ENCODE measurements around the gene ERAP2. TPM values are rescaled to one million over a fixed set of nuclear protein-coding genes. Genes with fewer than 3 reads are reported as not detected.

The ERAP2 gene
- total and polyA plus RNA-seq, 2 of the 13 experiments (the other 11 are each of a cell fraction or from before 2014, with no cell fraction given): 12.8 to 16.6 TPM

DNA sequence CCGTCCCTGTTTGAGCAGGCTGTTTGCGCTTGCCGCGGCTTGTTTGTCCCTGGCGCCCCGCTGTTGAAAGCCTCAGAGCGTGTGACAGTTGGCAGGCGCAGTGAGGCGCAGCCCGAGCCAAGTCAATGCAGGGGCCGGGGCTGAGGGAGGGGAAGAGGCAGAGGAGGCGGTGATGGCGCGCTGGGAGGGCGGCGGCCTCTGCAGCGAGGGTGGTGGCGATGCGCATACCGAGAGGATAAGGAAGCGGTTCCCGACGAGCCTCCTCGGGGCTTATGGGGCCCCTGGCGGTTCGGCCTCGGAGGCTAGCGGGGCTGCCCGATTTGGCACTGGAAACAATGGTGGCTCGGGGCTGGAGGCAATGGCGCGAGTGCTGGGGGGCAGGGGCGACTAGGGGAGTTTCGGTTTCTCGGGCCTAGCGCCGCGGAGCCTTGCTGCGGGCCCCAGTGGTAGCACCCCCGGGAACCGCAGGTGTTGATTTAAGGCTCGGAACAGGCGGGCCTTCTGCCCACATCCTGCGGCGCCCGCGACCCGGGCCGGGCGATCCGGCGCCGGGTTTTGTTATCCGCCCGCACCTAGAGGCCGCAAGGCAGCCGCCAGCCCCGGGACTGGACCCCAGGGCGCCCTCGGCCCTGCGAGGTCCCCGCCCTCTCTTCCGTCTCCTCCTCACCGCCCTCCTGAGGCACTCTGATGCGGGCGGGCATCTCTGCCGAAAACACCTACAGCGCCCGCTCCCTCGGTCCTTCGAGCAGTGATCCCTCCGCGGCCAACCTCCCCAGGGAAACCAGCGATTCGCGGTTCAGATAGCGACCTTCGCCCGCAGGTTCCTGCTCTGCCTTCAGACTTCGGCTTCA lies 58.6 kb downstream of the ERAP2 start (continued):
- TF ChIP-seq, protein P1, sequence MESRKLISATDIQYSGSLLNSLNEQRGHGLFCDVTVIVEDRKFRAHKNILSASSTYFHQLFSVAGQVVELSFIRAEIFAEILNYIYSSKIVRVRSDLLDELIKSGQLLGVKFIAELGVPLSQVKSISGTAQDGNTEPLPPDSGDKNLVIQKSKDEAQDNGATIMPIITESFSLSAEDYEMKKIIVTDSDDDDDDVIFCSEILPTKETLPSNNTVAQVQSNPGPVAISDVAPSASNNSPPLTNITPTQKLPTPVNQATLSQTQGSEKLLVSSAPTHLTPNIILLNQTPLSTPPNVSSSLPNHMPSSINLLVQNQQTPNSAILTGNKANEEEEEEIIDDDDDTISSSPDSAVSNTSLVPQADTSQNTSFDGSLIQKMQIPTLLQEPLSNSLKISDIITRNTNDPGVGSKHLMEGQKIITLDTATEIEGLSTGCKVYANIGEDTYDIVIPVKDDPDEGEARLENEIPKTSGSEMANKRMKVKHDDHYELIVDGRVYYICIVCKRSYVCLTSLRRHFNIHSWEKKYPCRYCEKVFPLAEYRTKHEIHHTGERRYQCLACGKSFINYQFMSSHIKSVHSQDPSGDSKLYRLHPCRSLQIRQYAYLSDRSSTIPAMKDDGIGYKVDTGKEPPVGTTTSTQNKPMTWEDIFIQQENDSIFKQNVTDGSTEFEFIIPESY (CRISPR knock-in tag; IDR thresholded peaks at IDR 0.05): no peak
- TF ChIP-seq, protein P2, sequence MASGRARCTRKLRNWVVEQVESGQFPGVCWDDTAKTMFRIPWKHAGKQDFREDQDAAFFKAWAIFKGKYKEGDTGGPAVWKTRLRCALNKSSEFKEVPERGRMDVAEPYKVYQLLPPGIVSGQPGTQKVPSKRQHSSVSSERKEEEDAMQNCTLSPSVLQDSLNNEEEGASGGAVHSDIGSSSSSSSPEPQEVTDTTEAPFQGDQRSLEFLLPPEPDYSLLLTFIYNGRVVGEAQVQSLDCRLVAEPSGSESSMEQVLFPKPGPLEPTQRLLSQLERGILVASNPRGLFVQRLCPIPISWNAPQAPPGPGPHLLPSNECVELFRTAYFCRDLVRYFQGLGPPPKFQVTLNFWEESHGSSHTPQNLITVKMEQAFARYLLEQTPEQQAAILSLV (CRISPR knock-in tag; IDR thresholded peaks at IDR 0.05; ENCODE audit: borderline replicate concordance): no peak
- TF ChIP-seq ZNF577 (CRISPR knock-in tag; IDR thresholded peaks at IDR 0.05; ENCODE audit: borderline replicate concordance, low read depth) (no peak), ARID2 (CRISPR knock-in tag; IDR thresholded peaks at IDR 0.05; ENCODE audit: borderline replicate concordance) (peak; percentile 86), SMAD3 (CRISPR knock-in tag; IDR thresholded peaks at IDR 0.05) (no peak), DPF2 (CRISPR knock-in tag; IDR thresholded peaks at IDR 0.05; ENCODE audit: borderline replicate concordance, low read depth) (no peak), HNRNPK (IDR thresholded peaks at IDR 0.05; ENCODE audit: low read depth, low read length, poor library complexity, severe bottlenecking) (peak; percentile 74), ZNF326 (CRISPR knock-in tag; IDR thresholded peaks at IDR 0.05; ENCODE audit: borderline replicate concordance) (no peak), KLF16 (CRISPR knock-in tag; IDR thresholded peaks at IDR 0.05) (peak in 1 of 2 experiments; percentile 79; a peak in 2 of 4 replicates), ZNF343 (CRISPR knock-in tag; IDR thresholded peaks at IDR 0.05) (no peak), NFE2L1 (CRISPR knock-in tag; IDR thresholded peaks at IDR 0.05; ENCODE audit: borderline replicate concordance) (no peak), XBP1 (CRISPR knock-in tag; IDR thresholded peaks at IDR 0.05) (0 out of 2 replicates have a peak, but pooled peaks have one; percentile 11), ZEB1 (IDR thresholded peaks at IDR 0.05; ENCODE audit: insufficient replicate concordance, low read depth) (no peak), ATF1 (CRISPR knock-in tag; IDR thresholded peaks at IDR 0.05) (no peak), RFXAP (CRISPR knock-in tag; IDR thresholded peaks at IDR 0.05; ENCODE audit: borderline replicate concordance) (peak; percentile 23; the same call in 1 of the 2 replicates)
- TF ChIP-seq, protein P3, sequence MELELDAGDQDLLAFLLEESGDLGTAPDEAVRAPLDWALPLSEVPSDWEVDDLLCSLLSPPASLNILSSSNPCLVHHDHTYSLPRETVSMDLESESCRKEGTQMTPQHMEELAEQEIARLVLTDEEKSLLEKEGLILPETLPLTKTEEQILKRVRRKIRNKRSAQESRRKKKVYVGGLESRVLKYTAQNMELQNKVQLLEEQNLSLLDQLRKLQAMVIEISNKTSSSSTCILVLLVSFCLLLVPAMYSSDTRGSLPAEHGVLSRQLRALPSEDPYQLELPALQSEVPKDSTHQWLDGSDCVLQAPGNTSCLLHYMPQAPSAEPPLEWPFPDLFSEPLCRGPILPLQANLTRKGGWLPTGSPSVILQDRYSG (CRISPR knock-in tag; IDR thresholded peaks at IDR 0.05): no peak
- TF ChIP-seq, protein P4, sequence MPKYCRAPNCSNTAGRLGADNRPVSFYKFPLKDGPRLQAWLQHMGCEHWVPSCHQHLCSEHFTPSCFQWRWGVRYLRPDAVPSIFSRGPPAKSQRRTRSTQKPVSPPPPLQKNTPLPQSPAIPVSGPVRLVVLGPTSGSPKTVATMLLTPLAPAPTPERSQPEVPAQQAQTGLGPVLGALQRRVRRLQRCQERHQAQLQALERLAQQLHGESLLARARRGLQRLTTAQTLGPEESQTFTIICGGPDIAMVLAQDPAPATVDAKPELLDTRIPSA (CRISPR knock-in tag; IDR thresholded peaks at IDR 0.05; ENCODE audit: borderline replicate concordance): no peak
- TF ChIP-seq, protein P5, sequence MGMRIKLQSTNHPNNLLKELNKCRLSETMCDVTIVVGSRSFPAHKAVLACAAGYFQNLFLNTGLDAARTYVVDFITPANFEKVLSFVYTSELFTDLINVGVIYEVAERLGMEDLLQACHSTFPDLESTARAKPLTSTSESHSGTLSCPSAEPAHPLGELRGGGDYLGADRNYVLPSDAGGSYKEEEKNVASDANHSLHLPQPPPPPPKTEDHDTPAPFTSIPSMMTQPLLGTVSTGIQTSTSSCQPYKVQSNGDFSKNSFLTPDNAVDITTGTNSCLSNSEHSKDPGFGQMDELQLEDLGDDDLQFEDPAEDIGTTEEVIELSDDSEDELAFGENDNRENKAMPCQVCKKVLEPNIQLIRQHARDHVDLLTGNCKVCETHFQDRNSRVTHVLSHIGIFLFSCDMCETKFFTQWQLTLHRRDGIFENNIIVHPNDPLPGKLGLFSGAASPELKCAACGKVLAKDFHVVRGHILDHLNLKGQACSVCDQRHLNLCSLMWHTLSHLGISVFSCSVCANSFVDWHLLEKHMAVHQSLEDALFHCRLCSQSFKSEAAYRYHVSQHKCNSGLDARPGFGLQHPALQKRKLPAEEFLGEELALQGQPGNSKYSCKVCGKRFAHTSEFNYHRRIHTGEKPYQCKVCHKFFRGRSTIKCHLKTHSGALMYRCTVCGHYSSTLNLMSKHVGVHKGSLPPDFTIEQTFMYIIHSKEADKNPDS (CRISPR knock-in tag; IDR thresholded peaks at IDR 0.05): no peak; the same call in 1 of the 2 replicates
- TF ChIP-seq, protein P6, sequence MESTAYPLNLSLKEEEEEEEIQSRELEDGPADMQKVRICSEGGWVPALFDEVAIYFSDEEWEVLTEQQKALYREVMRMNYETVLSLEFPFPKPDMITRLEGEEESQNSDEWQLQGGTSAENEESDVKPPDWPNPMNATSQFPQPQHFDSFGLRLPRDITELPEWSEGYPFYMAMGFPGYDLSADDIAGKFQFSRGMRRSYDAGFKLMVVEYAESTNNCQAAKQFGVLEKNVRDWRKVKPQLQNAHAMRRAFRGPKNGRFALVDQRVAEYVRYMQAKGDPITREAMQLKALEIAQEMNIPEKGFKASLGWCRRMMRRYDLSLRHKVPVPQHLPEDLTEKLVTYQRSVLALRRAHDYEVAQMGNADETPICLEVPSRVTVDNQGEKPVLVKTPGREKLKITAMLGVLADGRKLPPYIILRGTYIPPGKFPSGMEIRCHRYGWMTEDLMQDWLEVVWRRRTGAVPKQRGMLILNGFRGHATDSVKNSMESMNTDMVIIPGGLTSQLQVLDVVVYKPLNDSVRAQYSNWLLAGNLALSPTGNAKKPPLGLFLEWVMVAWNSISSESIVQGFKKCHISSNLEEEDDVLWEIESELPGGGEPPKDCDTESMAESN (CRISPR knock-in tag; conservative IDR thresholded peaks at IDR 0.05): no peak

Measured in HepG2 (cell line).